Heart left ventricle (tissue), 16 donors: ENCODE results near the gene BAZ2B. TPM values are rescaled to one million over a fixed set of nuclear protein-coding genes. Genes with fewer than 3 reads are reported as not detected.

Source experiments
- ATAC-seq, 4 donors: fragments of 200-7000 bp; cut with Tn5 transposase; one replicate each; pipeline ENCODE4 v1.9.1; 2020 to 2022; ENCODE audit warnings: moderate library complexity in 4 of 4, mild to moderate bottlenecking in 3 of 4, moderate number of reproducible peaks in 1 of 4
- DNase-seq, 5 donors: peaks; one replicate each; pipeline ENCODE4 v3.0.0-alpha.2; 2020
- H3K27ac ChIP-seq, 12 donors: fragments of 200-600 bp; sonication (generic) in 4 of 12; one replicate each; pipeline versions ENCODE4 v1.5.0 to v1.8.0; 2016 to 2022; ENCODE audit warnings: mild to moderate bottlenecking in 2 of 12
- H3K27me3 ChIP-seq, 9 donors: fragments of 200-600 bp; sonication (generic) in 2 of 9; one replicate each; pipeline versions ENCODE4 v1.5.1 to v1.8.0; 2016 to 2022; ENCODE audit warnings: mild to moderate bottlenecking in 3 of 9
- H3K36me3 ChIP-seq, 9 donors: fragments of 200-600 bp; sonication (generic) in 2 of 9; one replicate each; pipeline versions ENCODE4 v1.5.0 to v1.8.0; 2018 to 2022; ENCODE audit warnings: mild to moderate bottlenecking in 2 of 9
- H3K4me1 ChIP-seq, 12 donors: fragments of 200-600 bp; sonication (generic) in 4 of 12; one replicate each; pipeline versions ENCODE4 v1.5.0 to v1.8.0; 2016 to 2022; ENCODE audit warnings: mild to moderate bottlenecking in 3 of 12
- H3K4me3 ChIP-seq, 12 donors: fragments of 200-600 bp; sonication (generic) in 4 of 12; one replicate each; pipeline versions ENCODE4 v1.5.0 to v1.8.0; 2017 to 2022; ENCODE audit warnings: mild to moderate bottlenecking in 9 of 12, moderate library complexity in 4 of 12
- H3K9me3 ChIP-seq, 12 donors: fragments of 200-600 bp; sonication (generic) in 4 of 12; one replicate each; pipeline versions ENCODE4 v1.5.0 to v1.8.0; 2016 to 2022; ENCODE audit warnings: mild to moderate bottlenecking in 1 of 12
- CTCF ChIP-seq, 12 donors: fragments of 200-600 bp; sonication (generic) in 4 of 12; IDR thresholded peaks; one replicate each; pipeline versions ENCODE4 v1.5.0 to v1.8.0; 2018 to 2022; ENCODE audit warnings: antibody characterized with exemption in 12 of 12, mild to moderate bottlenecking in 5 of 12
- POLR2A ChIP-seq, 2 donors: fragments of 450-650 bp; IDR thresholded peaks; one replicate each; pipeline ENCODE4 v1.6.1; 2017; ENCODE audit warnings: antibody characterized with exemption in 2 of 2, mild to moderate bottlenecking in 2 of 2, moderate library complexity in 2 of 2
- WGBS, 4 donors: extraction: QIAGEN DNeasy Blood & Tissue Kit in 2 of 4; methylation state at CpG; one replicate each; pipeline versions ENCODE4 v1.1.5 to v1.1.7; 2013 to 2018; 5-methylcytosine and 5-hydroxymethylcytosine counted together
- intact Hi-C, 10 donors: fragments of 100-400 bp; cut with DNase I; formaldehyde crosslinking; loops; one replicate each; pipeline versions ENCODE4 v1.11.1 to v1.14.2; 2022
- polyA plus RNA-seq, 2 donors: library from polyadenylated mRNA; stranded (reverse); fragments of 200-250 nt; gene quantifications; one replicate each; pipeline ENCODE4 v1.2.3, GENCODE V29; 2013
- total RNA-seq, 9 donors: library from RNA; depleted of rRNA in 2 of 9; stranded (reverse); fragments of >200 nt in 2 of 9; fragmentation: NEBNext Ultra II Directional in 3 of 9; extraction: Animal tissue kit (Norgen Biotek cat#: 25700) in 3 of 9; gene quantifications; one replicate each; pipeline versions ENCODE4 v1.1.0 to v1.2.4, GENCODE V29; 2016 to 2023
- donor health status: ischemic (EF 13 %, LVEDD 7.1; RV severe dilation, severe dysfunction).
- donor health status: healthy with polysubstance abuse.
- donor health status: DM: no; HTN: yes; CAD: no.
- donor health status: DM: no; HTN: no; CAD: no.
- donor health status: ischemic (EF 25% LVEDD 6.9; RV normal size, moderate dysfunction).
- donor health status: ischemic (EF 25% LVEDD 5.7; RV mildly dilated, moderate dysfunction).
- donor health status: healthy.
- donor health status: DM: yes; HTN: yes; CAD: no.
- donor health status: ischemic (EF 35%, LVEDD 5.7; RV mildly dilated, moderate dysfunction).
- donor health status: nonischemic (EF 11% LVEDD 7.7; RV severe dilation, severe dysfunction).
- donor health status: DM: yes; HTN: yes; CAD: no.
- donor health status: PGD.
- donor health status: ischemic (EF 29% LVEDD 5.4; RV normal size, mild dysfunction).
- donor health status: nonischemic (EF 23%, LVEDD 6.1; RV moderate dilation, normal function).

The BAZ2B gene
- total and polyA plus RNA-seq, 11 donors, result 15.3 to 56.5 (median 40.2) TPM

- intact Hi-C loops, result loop anchor here in 6 of 10 donors (1.0 to 10.0 kb wide), 9 partner anchors 97 to 180 kb away; partner anchors contain the start of genes MARCHF7 (in 5 of the 6) and CD302 (in 2 of the 6)
- no peak for DNase-seq
- no peaks in the 10 kb centered on the region for H3K9me3 ChIP-seq
- WGBS, 4 donors, result 0 to 1% (median 1%) methylated on average over 16 of the region's 16 CpGs
- no peaks in the 10 kb centered on the region for H3K27me3 ChIP-seq
- ATAC-seq, result peak; percentile 39 to 70 (median 62)
- H3K36me3 ChIP-seq, result no peaks in the 10 kb centered on the region
- H3K4me1 ChIP-seq, result peaks cover 3 to 58% (median 33%) of the 10 kb centered on the region in 12 donors
- no peak for TF ChIP-seq POLR2A (IDR thresholded peaks at IDR 0.05)
- no peak for TF ChIP-seq CTCF (IDR thresholded peaks at IDR 0.05)
- H3K27ac ChIP-seq, result peak overlapping the region; percentile 94 to 99 (median 98)
- peak overlapping the region; percentile 61 to 94 (median 74) for H3K4me3 ChIP-seq
Observed at GRCh38 chr2:159614534-159615366, 1.6 kb downstream of the BAZ2B start.

- Histone ChIP-seq H3K36me3 (no peaks in the 10 kb centered on the region), H3K9me3 (no peaks in the 10 kb centered on the region), H3K4me1 (peaks cover 3 to 66% (median 41%) of the 10 kb centered on the region in 12 donors), H3K27ac (peak overlapping the region; percentile 94 to 99 (median 98)), H3K27me3 (no peaks in the 10 kb centered on the region), H3K4me3 (peak overlapping the region; percentile 61 to 94 (median 74))
- intact Hi-C loops, result loop anchor here in 4 of 10 donors (2.0 to 10.0 kb wide), 5 partner anchors 99 to 181 kb away; partner anchors contain the start of genes CD302 (in 2 of the 4) and MARCHF7 (in 2 of the 4)
- WGBS, 4 donors, result 0 to 6% (median 4%) methylated on average over 1 of the region's 1 CpG
- ATAC-seq (no peak), DNase-seq (no peak)
- no peak for TF ChIP-seq CTCF (IDR thresholded peaks at IDR 0.05)
- TF ChIP-seq POLR2A (IDR thresholded peaks at IDR 0.05), result no peak
Observed at GRCh38 chr2:159613651-159614285, 2.6 kb downstream of the BAZ2B start.

GRCh38 chr2:159613091-159613490, 3.3 kb downstream of the BAZ2B start:
- H3K4me3 ChIP-seq, result peak overlapping the region in 9 of 12 donors; percentile 61 to 94 (median 76)

More at GRCh38 chr2:159613091-159613490, 3.3 kb downstream of the BAZ2B start:
- no peak for ATAC-seq
- no peaks in the 10 kb centered on the region for H3K36me3 ChIP-seq
- no peak for DNase-seq
- H3K4me1 ChIP-seq, result peaks cover 3 to 66% (median 42%) of the 10 kb centered on the region in 12 donors
- no peaks in the 10 kb centered on the region for H3K9me3 ChIP-seq
- TF ChIP-seq POLR2A (IDR thresholded peaks at IDR 0.05) (no peak), CTCF (IDR thresholded peaks at IDR 0.05) (no peak)
- H3K27ac ChIP-seq, result peak overlapping the region; percentile 94 to 99 (median 98)
- no peaks in the 10 kb centered on the region for H3K27me3 ChIP-seq
- 32 to 39% (median 37%) methylated on average over 1 of the region's 1 CpG for WGBS, 4 donors
- intact Hi-C loops, result loop anchor here in 3 of 10 donors (10.0 kb wide), 4 partner anchors 98 to 182 kb away; partner anchors contain the start of gene CD302 (in 2 of the 3)
